GM12878 (cell line): Measurements from ENCODE around the gene JAKMIP1. TPM values are rescaled to one million over a fixed set of nuclear protein-coding genes. Genes with fewer than 3 reads are reported as not detected.

Experiments used
- EP300 ChIP-seq, 2 experiments: fragments of 150-350 bp in 1 of 2; IDR thresholded peaks; 2 replicates each; pipeline ENCODE4 v1.6.1; 2011 to 2012; ENCODE audit warnings: low read depth in 2 of 2, low read length in 2 of 2, borderline replicate concordance in 1 of 2, improper control_type of control experiment in 1 of 2, inconsistent platforms in 1 of 2; ENCODE audit not compliant: control insufficient read depth in 1 of 2
- FOXK2 ChIP-seq: fragments of 450-650 bp; IDR thresholded peaks from 2 replicates; pipeline ENCODE4 v1.6.1; 2017; ENCODE audit warnings: mild to moderate bottlenecking, moderate library complexity
- MYB ChIP-seq: fragments of 150-350 bp; IDR thresholded peaks from 2 replicates; pipeline ENCODE4 v1.6.1; 2014; ENCODE audit warnings: mild to moderate bottlenecking, low read depth, low read length, borderline replicate concordance
- NR2C2 ChIP-seq: IDR thresholded peaks from 2 replicates; pipeline ENCODE4 v1.6.1; 2011; ENCODE audit warnings: borderline replicate concordance, low read depth; ENCODE audit not compliant: control insufficient read depth, insufficient read length
- NR2F1 ChIP-seq: fragments of 450-650 bp; conservative IDR thresholded peaks from 2 replicates; pipeline ENCODE4 v1.6.1; 2017; ENCODE audit warnings: mild to moderate bottlenecking
- PML ChIP-seq: IDR thresholded peaks from 2 replicates; pipeline ENCODE4 v1.6.1; 2012; ENCODE audit warnings: low read length, inconsistent platforms
- SUPT20H ChIP-seq: IDR thresholded peaks from 2 replicates; pipeline ENCODE4 v1.6.1; 2011; ENCODE audit warnings: low read depth, mild to moderate bottlenecking, low read length, moderate library complexity, borderline replicate concordance; ENCODE audit not compliant: control insufficient read depth
- ZSCAN29 ChIP-seq: fragments of 450-650 bp; IDR thresholded peaks from 2 replicates; pipeline ENCODE4 v1.6.1; 2017; ENCODE audit warnings: mild to moderate bottlenecking, moderate library complexity
- ZZZ3 ChIP-seq: IDR thresholded peaks from 2 replicates; pipeline ENCODE4 v1.6.1; 2011; ENCODE audit warnings: low read depth; ENCODE audit not compliant: control insufficient read depth, insufficient read length
- polyA plus RNA-seq, 11 experiments: library from polyadenylated mRNA; depleted of rRNA in 4 of 11; unstranded in 6 of 11; stranded (reverse) in 5 of 11; fragments of >200 nt; fragmentation: Nextera tagmentation in 4 of 11; fragmentation: Illumina TruSeq in 1 of 11; extraction: Ambion mirVana in 4 of 11; extraction: Trizol in 1 of 11; gene quantifications; 1 replicate in 1 of 11; 2 replicates in 10 of 11; pipeline versions ENCODE4 v1.2.1 to v1.2.3, GENCODE V29; 2011 to 2016; ENCODE audit warnings: inconsistent platforms in 2 of 11, missing spikeins in 2 of 11, low read depth in 1 of 11
- total RNA-seq, 4 experiments: library from RNA; depleted of rRNA in 3 of 4; stranded (reverse); fragments of >200 nt in 3 of 4; fragmentation: Illumina TruSeq in 1 of 4; extraction: Trizol in 1 of 4; gene quantifications; 2 replicates each; pipeline versions ENCODE4 v1.2.1 to v1.2.3, GENCODE V29; 2013 to 2021
- TF ChIP-seq, protein P1 (sequence below): fragments of 450-650 bp; formaldehyde crosslinking; IDR thresholded peaks from 2 replicates; pipeline ENCODE4 v1.4.0; 2022; ENCODE audit warnings: mild to moderate bottlenecking, moderate library complexity
- TF ChIP-seq, protein P2 (sequence below): fragments of 450-650 bp; formaldehyde crosslinking; IDR thresholded peaks from 2 replicates; pipeline ENCODE4 v1.5.0; 2022; ENCODE audit warnings: mild to moderate bottlenecking, missing genetic modification characterization
- TF ChIP-seq, protein P3 (sequence below): fragments of 450-650 bp; IDR thresholded peaks from 2 replicates; pipeline ENCODE4 v1.6.1; 2017; ENCODE audit warnings: low read depth, mild to moderate bottlenecking, moderate library complexity

JAKMIP1 gene
- total and polyA plus RNA-seq, 10 of the 15 experiments (the other 5 are each of a cell fraction or from before 2014, with no cell fraction given) = 0.52 to 16.7 (median 12.3) TPM

DNA sequence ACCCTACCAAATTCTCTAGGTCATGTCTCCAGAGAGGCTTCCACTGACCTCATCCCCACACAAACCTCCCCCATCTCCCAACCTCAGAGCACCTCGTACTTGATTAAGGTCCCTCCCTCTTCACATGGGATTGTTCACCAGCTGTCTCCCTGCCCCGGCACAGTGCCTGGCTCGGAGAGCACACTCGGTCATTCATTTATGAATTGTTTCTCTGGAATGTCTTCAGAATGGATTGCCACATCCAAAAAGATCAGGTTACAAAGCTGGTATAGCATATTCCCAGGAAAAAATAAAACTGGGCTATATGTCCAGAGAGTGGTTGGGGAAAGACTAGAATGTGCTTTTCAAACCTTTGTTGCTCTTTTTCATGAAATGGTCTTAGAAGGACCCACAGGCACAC is 21.6 kb downstream of the JAKMIP1 start (continued):
- TF ChIP-seq, protein P1, sequence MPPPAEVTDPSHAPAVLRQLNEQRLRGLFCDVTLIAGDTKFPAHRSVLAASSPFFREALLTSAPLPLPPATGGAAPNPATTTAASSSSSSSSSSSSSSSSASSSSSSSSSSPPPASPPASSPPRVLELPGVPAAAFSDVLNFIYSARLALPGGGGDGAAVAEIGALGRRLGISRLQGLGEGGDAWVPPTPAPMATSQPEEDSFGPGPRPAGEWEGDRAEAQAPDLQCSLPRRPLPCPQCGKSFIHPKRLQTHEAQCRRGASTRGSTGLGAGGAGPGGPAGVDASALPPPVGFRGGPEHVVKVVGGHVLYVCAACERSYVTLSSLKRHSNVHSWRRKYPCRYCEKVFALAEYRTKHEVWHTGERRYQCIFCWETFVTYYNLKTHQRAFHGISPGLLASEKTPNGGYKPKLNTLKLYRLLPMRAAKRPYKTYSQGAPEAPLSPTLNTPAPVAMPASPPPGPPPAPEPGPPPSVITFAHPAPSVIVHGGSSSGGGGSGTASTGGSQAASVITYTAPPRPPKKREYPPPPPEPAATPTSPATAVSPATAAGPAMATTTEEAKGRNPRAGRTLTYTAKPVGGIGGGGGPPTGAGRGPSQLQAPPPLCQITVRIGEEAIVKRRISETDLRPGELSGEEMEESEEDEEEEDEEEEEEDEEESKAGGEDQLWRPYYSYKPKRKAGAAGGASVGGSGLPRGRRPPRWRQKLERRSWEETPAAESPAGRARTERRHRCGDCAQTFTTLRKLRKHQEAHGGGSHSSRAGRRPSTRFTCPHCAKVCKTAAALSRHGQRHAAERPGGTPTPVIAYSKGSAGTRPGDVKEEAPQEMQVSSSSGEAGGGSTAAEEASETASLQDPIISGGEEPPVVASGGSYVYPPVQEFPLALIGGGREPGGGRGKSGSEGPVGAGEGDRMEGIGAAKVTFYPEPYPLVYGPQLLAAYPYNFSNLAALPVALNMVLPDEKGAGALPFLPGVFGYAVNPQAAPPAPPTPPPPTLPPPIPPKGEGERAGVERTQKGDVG (CRISPR knock-in tag) = no peak
- TF ChIP-seq SUPT20H (no peak), NR2F1 (no peak), NR2C2 (no peak), MYB (no peak), ZZZ3 (no peak), ZSCAN29 (no peak), EP300 (IDR thresholded peaks at IDR 0.05; ENCODE audit: borderline replicate concordance in 1 of 2, control insufficient read depth in 1 of 2, low read depth in 2 of 2, low read length in 2 of 2) (no peak), FOXK2 (no peak), PML (no peak)
- TF ChIP-seq, protein P2, sequence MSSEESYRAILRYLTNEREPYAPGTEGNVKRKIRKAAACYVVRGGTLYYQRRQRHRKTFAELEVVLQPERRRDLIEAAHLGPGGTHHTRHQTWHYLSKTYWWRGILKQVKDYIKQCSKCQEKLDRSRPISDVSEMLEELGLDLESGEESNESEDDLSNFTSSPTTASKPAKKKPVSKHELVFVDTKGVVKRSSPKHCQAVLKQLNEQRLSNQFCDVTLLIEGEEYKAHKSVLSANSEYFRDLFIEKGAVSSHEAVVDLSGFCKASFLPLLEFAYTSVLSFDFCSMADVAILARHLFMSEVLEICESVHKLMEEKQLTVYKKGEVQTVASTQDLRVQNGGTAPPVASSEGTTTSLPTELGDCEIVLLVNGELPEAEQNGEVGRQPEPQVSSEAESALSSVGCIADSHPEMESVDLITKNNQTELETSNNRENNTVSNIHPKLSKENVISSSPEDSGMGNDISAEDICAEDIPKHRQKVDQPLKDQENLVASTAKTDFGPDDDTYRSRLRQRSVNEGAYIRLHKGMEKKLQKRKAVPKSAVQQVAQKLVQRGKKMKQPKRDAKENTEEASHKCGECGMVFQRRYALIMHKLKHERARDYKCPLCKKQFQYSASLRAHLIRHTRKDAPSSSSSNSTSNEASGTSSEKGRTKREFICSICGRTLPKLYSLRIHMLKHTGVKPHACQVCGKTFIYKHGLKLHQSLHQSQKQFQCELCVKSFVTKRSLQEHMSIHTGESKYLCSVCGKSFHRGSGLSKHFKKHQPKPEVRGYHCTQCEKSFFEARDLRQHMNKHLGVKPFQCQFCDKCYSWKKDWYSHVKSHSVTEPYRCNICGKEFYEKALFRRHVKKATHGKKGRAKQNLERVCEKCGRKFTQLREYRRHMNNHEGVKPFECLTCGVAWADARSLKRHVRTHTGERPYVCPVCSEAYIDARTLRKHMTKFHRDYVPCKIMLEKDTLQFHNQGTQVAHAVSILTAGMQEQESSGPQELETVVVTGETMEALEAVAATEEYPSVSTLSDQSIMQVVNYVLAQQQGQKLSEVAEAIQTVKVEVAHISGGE = no peak
- TF ChIP-seq, protein P3, sequence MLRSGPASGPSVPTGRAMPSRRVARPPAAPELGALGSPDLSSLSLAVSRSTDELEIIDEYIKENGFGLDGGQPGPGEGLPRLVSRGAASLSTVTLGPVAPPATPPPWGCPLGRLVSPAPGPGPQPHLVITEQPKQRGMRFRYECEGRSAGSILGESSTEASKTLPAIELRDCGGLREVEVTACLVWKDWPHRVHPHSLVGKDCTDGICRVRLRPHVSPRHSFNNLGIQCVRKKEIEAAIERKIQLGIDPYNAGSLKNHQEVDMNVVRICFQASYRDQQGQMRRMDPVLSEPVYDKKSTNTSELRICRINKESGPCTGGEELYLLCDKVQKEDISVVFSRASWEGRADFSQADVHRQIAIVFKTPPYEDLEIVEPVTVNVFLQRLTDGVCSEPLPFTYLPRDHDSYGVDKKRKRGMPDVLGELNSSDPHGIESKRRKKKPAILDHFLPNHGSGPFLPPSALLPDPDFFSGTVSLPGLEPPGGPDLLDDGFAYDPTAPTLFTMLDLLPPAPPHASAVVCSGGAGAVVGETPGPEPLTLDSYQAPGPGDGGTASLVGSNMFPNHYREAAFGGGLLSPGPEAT = no peak
